HCT116 (cell line): ENCODE measurements around the gene SLC25A44. TPM values are rescaled to one million over a fixed set of nuclear protein-coding genes. Genes with fewer than 3 reads are reported as not detected.

Source experiments
- ATAC-seq: fragments of 200-7000 bp; cut with Tn5 transposase; 2 replicates; pipeline ENCODE4 v1.9.1; 2020; ENCODE audit warnings: mild to moderate bottlenecking, moderate library complexity
- BruUV-seq: library from RNA; stranded (reverse); fragments of 400-500 nt; replicated peaks from 2 replicates; lab custom pipeline; 2021; lab: Mats Ljungman, UMichigan
- CTCF ChIA-PET: fragments of 300-600 bp; sonication (Branson Sonifier 250); formaldehyde crosslinking; loops from one replicate; lab custom pipeline; 2021; ENCODE audit warnings: antibody characterized with exemption; lab: Charles Lee
- POLR2A ChIA-PET: fragments of 300-600, 350-600 bp; sonication (Branson Sonifier 250); formaldehyde crosslinking; loops from one replicate; lab custom pipeline; 2021; ENCODE audit warnings: antibody characterized with exemption; lab: Charles Lee
- RAD21 ChIA-PET, 2 experiments: fragments of 300-600 bp; sonication (Branson Sonifier 250); formaldehyde crosslinking; loops; one replicate each; lab custom pipeline; 2023; ENCODE audit warnings: low total read pairs in 2 of 2; ENCODE audit not compliant: uncharacterized antibody in 2 of 2, unreplicated experiment in 2 of 2, low non-redundant PET in 1 of 2; lab: Charles Lee
- DNase-seq: peaks from one replicate; pipeline ENCODE4 v3.0.0-alpha.2; 2010; ENCODE audit warnings: low read depth, low spot score
- H2AFZ ChIP-seq: fragments of 200-600 bp; shearing (Covaris generic), sonication (generic); 2 replicates; pipeline ENCODE4 v1.6.1; 2017; ENCODE audit warnings: low read depth, mixed run types, mixed read lengths, antibody characterized with exemption, low read length; ENCODE audit not compliant: poor library complexity, severe bottlenecking
- H3K27ac ChIP-seq: 2 replicates; pipeline ENCODE4 v1.5.1; 2012; ENCODE audit warnings: low read depth, low read length
- H3K27me3 ChIP-seq: fragments of 200-600 bp; sonication (generic); 2 replicates; pipeline ENCODE4 v1.6.1; 2016; ENCODE audit warnings: mixed run types, low read length, mixed read lengths; ENCODE audit not compliant: insufficient read depth
- H3K36me3 ChIP-seq, 2 experiments: fragments of 200-500 bp in 1 of 2; fragments of 200-600 bp in 1 of 2; sonication (Bioruptor generic) in 1 of 2; sonication (generic) in 1 of 2; 2 replicates each; pipeline versions ENCODE4 v1.5.1 to v1.6.1; 2014 to 2016; ENCODE audit warnings: low read length in 2 of 2, inconsistent platforms in 1 of 2, mixed read lengths in 1 of 2, mixed run types in 1 of 2; ENCODE audit not compliant: insufficient read depth in 2 of 2, control insufficient read depth in 1 of 2
- H3K4me1 ChIP-seq, 2 experiments: fragments of 200-600 bp in 1 of 2; sonication (generic) in 1 of 2; 2 replicates each; pipeline versions ENCODE4 v1.5.1 to v1.6.1; 2012 to 2017; ENCODE audit warnings: low read length in 2 of 2, inconsistent platforms in 1 of 2, mild to moderate bottlenecking in 1 of 2, mixed read lengths in 1 of 2, mixed run types in 1 of 2, moderate library complexity in 1 of 2; ENCODE audit not compliant: insufficient read depth in 2 of 2, control insufficient read depth in 1 of 2
- H3K4me2 ChIP-seq: fragments of 200-600 bp; sonication (generic); 2 replicates; pipeline ENCODE4 v1.6.1; 2017; ENCODE audit warnings: mixed run types, low read length, mixed read lengths
- H3K4me3 ChIP-seq, 2 experiments: fragments of 200-600 bp in 1 of 2; sonication (generic) in 1 of 2; replicated peaks in 1 of 2; 2 replicates each; pipeline ENCODE4 v1.5.1; 2011 to 2016; ENCODE audit warnings: low read length in 2 of 2, control low read depth in 1 of 2, low read depth in 1 of 2, mild to moderate bottlenecking in 1 of 2, mixed read lengths in 1 of 2, mixed run types in 1 of 2
- H3K79me2 ChIP-seq: fragments of 200-600 bp; sonication (generic); 2 replicates; pipeline ENCODE4 v1.6.1; 2017; ENCODE audit warnings: mild to moderate bottlenecking, mixed run types, low read length, moderate library complexity, mixed read lengths; ENCODE audit not compliant: insufficient read depth
- H3K9ac ChIP-seq: fragments of 200-600 bp; sonication (generic); 2 replicates; pipeline ENCODE4 v1.6.1; 2016; ENCODE audit warnings: low read length, mixed read lengths
- H3K9me2 ChIP-seq: fragments of 200-600 bp; sonication (generic), shearing (Covaris generic); 2 replicates; pipeline ENCODE4 v1.6.1; 2017; ENCODE audit warnings: mixed run types, mild to moderate bottlenecking, moderate library complexity; ENCODE audit not compliant: insufficient read depth
- H3K9me3 ChIP-seq, 2 experiments: fragments of 200-500 bp in 1 of 2; fragments of 200-600 bp in 1 of 2; sonication (Bioruptor generic) in 1 of 2; sonication (generic) in 1 of 2; 2 replicates each; pipeline ENCODE4 v1.6.1; 2014 to 2017; ENCODE audit warnings: low read length in 2 of 2, mixed read lengths in 2 of 2, inconsistent platforms in 1 of 2, low read depth in 1 of 2, mild to moderate bottlenecking in 1 of 2, mixed run types in 1 of 2, moderate library complexity in 1 of 2; ENCODE audit not compliant: control insufficient read depth in 1 of 2, insufficient read depth in 1 of 2
- H4K20me1 ChIP-seq: fragments of 200-600 bp; sonication (generic), shearing (Covaris generic); 2 replicates; pipeline ENCODE4 v1.6.1; 2017; ENCODE audit warnings: mixed run types, mild to moderate bottlenecking, moderate library complexity; ENCODE audit not compliant: insufficient read depth
- CEBPB ChIP-seq: IDR thresholded peaks from 2 replicates; pipeline ENCODE4 v1.6.1; 2012; ENCODE audit warnings: low read depth
- CTCF ChIP-seq, 3 experiments: fragments of 200-600 bp in 1 of 3; sonication (generic) in 1 of 3; IDR thresholded peaks in 2 of 3; conservative IDR thresholded peaks in 1 of 3; 2 replicates each; pipeline ENCODE4 v1.5.1; 2012 to 2017; ENCODE audit warnings: low read depth in 2 of 3, low read length in 2 of 3, antibody characterized with exemption in 1 of 3, borderline replicate concordance in 1 of 3, control low read depth in 1 of 3, mild to moderate bottlenecking in 1 of 3, mixed read lengths in 1 of 3, mixed run types in 1 of 3, moderate library complexity in 1 of 3; ENCODE audit not compliant: insufficient read depth in 1 of 3
- EGR1 ChIP-seq: IDR thresholded peaks from 2 replicates; pipeline ENCODE4 v1.6.1; 2012; ENCODE audit warnings: low read depth
- ELF1 ChIP-seq: IDR thresholded peaks from 2 replicates; pipeline ENCODE4 v1.6.1; 2012; ENCODE audit warnings: low read depth, borderline replicate concordance
- EZH2 ChIP-seq: fragments of 200-600 bp; sonication (generic); IDR thresholded peaks from 2 replicates; pipeline ENCODE4 v1.6.1; 2017; ENCODE audit warnings: antibody characterized with exemption, mixed run types
- EZH2phosphoT487 ChIP-seq: fragments of 200-600 bp; IDR thresholded peaks from 2 replicates; pipeline ENCODE4 v1.6.1; 2018; ENCODE audit warnings: antibody characterized with exemption, borderline replicate concordance
- FOSL1 ChIP-seq: IDR thresholded peaks from 2 replicates; pipeline ENCODE4 v1.6.1; 2012; ENCODE audit warnings: low read depth
- MAX ChIP-seq: IDR thresholded peaks from 2 replicates; pipeline ENCODE4 v1.6.1; 2012
- POLR2A ChIP-seq: IDR thresholded peaks from 2 replicates; pipeline ENCODE4 v1.7.0; 2011; ENCODE audit warnings: borderline replicate concordance; ENCODE audit not compliant: insufficient read depth, insufficient read length; ENCODE audit errors: extremely low read depth
- RAD21 ChIP-seq: IDR thresholded peaks from 2 replicates; pipeline ENCODE4 v1.6.1; 2012; ENCODE audit warnings: low read depth, mild to moderate bottlenecking
- REST ChIP-seq: IDR thresholded peaks from 2 replicates; pipeline ENCODE4 v1.6.1; 2012; ENCODE audit warnings: low read depth
- SIN3A ChIP-seq: IDR thresholded peaks from 2 replicates; pipeline ENCODE4 v1.6.1; 2012; ENCODE audit warnings: low read depth
- SP1 ChIP-seq: IDR thresholded peaks from 2 replicates; pipeline ENCODE4 v1.6.1; 2012; ENCODE audit warnings: low read depth
- SRF ChIP-seq: IDR thresholded peaks from 2 replicates; pipeline ENCODE4 v1.6.1; 2012; ENCODE audit warnings: low read depth
- TCF7L2 ChIP-seq: IDR thresholded peaks from 2 replicates; pipeline ENCODE4 v1.7.0; 2011; ENCODE audit warnings: borderline replicate concordance, inconsistent platforms; ENCODE audit not compliant: insufficient read depth, insufficient read length; ENCODE audit errors: extremely low read depth
- YY1 ChIP-seq: IDR thresholded peaks from 2 replicates; pipeline ENCODE4 v1.6.1; 2011; ENCODE audit warnings: low read length, low read depth, moderate library complexity, mild to moderate bottlenecking; ENCODE audit not compliant: insufficient replicate concordance; ENCODE audit errors: extremely low read depth
- ZFX ChIP-seq: fragments of 450-650 bp; IDR thresholded peaks from 2 replicates; pipeline ENCODE4 v1.6.1; 2017
- ZNF274 ChIP-seq: fragments of 200-500 bp; sonication (Bioruptor generic); IDR thresholded peaks from 2 replicates; pipeline ENCODE4 v1.6.1; 2014; ENCODE audit warnings: mild to moderate bottlenecking, low read depth, low read length, inconsistent platforms
- intact Hi-C: fragments of 100-400 bp; cut with micrococcal nuclease; formaldehyde crosslinking; loops from 2 replicates; pipeline ENCODE4 v1.10.0; 2022
- total RNA-seq: library from RNA; stranded (reverse); gene quantifications from one replicate; pipeline ENCODE4 v1.2.1, GENCODE V29; 2021; ENCODE audit not compliant: unreplicated experiment
- TF ChIP-seq, protein P1 (sequence below): IDR thresholded peaks from 2 replicates; pipeline ENCODE4 v1.6.1; 2012
- TF ChIP-seq, protein P2 (sequence below): IDR thresholded peaks from 2 replicates; pipeline ENCODE4 v1.6.1; 2011; ENCODE audit warnings: mild to moderate bottlenecking, low read length, moderate library complexity; ENCODE audit not compliant: insufficient replicate concordance; ENCODE audit errors: extremely low read depth

SLC25A44 gene
- total RNA-seq, 1 experiment from 2014 or later, result 17.5 TPM

- CTCF ChIA-PET, result no interaction called here
Observed at GRCh38 chr1:156249593-156249992, 55.7 kb downstream of the SLC25A44 start.

More at GRCh38 chr1:156249593-156249992, 55.7 kb downstream of the SLC25A44 start:
- DNase-seq (no peak), ATAC-seq (no peak)
- intact Hi-C loops, result no loop called here
- no peak overlapping the region for H3K9ac ChIP-seq
- TF ChIP-seq, protein P1, sequence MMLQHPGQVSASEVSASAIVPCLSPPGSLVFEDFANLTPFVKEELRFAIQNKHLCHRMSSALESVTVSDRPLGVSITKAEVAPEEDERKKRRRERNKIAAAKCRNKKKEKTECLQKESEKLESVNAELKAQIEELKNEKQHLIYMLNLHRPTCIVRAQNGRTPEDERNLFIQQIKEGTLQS, result no peak
- no peak for TF ChIP-seq REST
- no peak for TF ChIP-seq EGR1
- no peak for TF ChIP-seq SIN3A
- TF ChIP-seq SRF, result no peak
- no peak for TF ChIP-seq POLR2A
- TF ChIP-seq, protein P2, sequence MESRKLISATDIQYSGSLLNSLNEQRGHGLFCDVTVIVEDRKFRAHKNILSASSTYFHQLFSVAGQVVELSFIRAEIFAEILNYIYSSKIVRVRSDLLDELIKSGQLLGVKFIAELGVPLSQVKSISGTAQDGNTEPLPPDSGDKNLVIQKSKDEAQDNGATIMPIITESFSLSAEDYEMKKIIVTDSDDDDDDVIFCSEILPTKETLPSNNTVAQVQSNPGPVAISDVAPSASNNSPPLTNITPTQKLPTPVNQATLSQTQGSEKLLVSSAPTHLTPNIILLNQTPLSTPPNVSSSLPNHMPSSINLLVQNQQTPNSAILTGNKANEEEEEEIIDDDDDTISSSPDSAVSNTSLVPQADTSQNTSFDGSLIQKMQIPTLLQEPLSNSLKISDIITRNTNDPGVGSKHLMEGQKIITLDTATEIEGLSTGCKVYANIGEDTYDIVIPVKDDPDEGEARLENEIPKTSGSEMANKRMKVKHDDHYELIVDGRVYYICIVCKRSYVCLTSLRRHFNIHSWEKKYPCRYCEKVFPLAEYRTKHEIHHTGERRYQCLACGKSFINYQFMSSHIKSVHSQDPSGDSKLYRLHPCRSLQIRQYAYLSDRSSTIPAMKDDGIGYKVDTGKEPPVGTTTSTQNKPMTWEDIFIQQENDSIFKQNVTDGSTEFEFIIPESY, result no peak
- TF ChIP-seq CTCF (IDR thresholded peaks at IDR 0.05 in 2 of 3, conservative IDR thresholded peaks at IDR 0.05 in 1 of 3; ENCODE audit: borderline replicate concordance in 1 of 3, insufficient read depth in 1 of 3, low read depth in 2 of 3, low read length in 2 of 3), result no peak
- no peak for TF ChIP-seq TCF7L2
- no peak for TF ChIP-seq ZFX
- no peak for TF ChIP-seq ELF1
- TF ChIP-seq ZNF274, result no peak
- no peak for TF ChIP-seq CEBPB
- no peak for TF ChIP-seq EZH2
- no peak for TF ChIP-seq RAD21
- TF ChIP-seq SP1, result no peak
- TF ChIP-seq MAX, result no peak
- TF ChIP-seq YY1, result no peak
- TF ChIP-seq EZH2phosphoT487, result no peak
- no peak for TF ChIP-seq FOSL1
- H3K4me1 ChIP-seq, result peaks cover 8 to 19% of the 10 kb centered on the region in 2 experiments
- H3K36me3 ChIP-seq, result peaks cover 36 to 49% of the 10 kb centered on the region in 2 experiments
- no peaks in the 10 kb centered on the region for H3K9me2 ChIP-seq
- no peak overlapping the region for H3K4me2 ChIP-seq
- H3K27ac ChIP-seq, result no peak overlapping the region
- H3K79me2 ChIP-seq, result no peaks in the 10 kb centered on the region
- H3K9me3 ChIP-seq, result no peaks in the 10 kb centered on the region
- ChIA-PET POLR2A (no interaction called here), RAD21 (no interaction called here)
- H4K20me1 ChIP-seq, result peaks cover 3% of the 10 kb centered on the region; the same call in 1 of the 2 replicates
- BruUV-seq, result no TSS peak
- H3K4me3 ChIP-seq, result no peak overlapping the region
- H3K27me3 ChIP-seq, result no peaks in the 10 kb centered on the region
- H2AFZ ChIP-seq, result no peak overlapping the region
